Stimulated activated CD4-positive, alpha-beta T cell treated with anti-CD3 and anti-CD28 coated beads, TNF-alpha, amount 100 ng/mL, for 1 hour (primary cell): ENCODE results near the gene LAMP2.
"Not testable (repeated sequence)": the region's sequence is repeated elsewhere in the genome, so short reads cannot be mapped to it uniquely, and the experiment has no call there.

ENCODE experiments used
- DNase-seq, 3 donors: peaks; one replicate each; pipeline ENCODE4 v3.0.0-alpha.2; 2020; ENCODE audit warnings: low read depth in 3 of 3, low spot score in 1 of 3

LAMP2 gene

DNA sequence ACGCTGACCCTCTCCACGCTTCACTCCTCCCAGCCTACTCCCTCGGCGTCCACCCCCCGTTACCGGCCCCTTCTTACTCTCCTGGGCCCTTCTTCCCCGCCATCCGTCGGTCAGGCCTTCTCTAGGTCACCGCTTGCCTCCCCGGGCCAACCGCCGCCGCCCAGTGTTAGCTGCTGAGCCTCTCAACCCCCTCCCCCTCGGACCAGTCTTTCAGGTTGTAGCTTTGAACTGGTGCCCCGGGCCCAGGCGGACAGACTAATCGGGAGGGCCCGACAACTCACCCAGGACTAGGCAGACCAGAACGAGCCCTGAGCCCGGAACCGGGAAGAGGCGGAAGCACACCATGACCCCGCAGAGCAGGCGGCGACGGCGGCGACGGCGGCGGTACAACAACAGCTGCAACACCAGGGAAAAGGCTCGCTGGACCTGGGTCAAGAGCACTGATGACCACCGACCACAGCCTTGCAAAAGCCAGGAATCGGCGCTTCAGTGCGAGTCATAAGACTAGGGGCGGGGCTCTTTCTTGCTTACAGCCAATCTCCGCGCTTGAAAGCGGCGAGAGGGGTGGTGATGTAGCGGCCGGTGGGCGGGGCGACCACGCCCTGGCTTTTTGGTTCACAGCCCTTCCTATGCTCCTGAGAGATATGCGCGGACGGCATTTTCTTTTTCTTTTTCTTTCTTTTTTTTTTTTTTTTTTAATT is at the start of gene LAMP2:
Gene LAMP2 (minus strand): TSS at position 472 of the 701 bp plus-strand sequence. CDS start 127 bp downstream, at position 345.
- peak; percentile 36 to 68 (median 37) for DNase-seq

DNA sequence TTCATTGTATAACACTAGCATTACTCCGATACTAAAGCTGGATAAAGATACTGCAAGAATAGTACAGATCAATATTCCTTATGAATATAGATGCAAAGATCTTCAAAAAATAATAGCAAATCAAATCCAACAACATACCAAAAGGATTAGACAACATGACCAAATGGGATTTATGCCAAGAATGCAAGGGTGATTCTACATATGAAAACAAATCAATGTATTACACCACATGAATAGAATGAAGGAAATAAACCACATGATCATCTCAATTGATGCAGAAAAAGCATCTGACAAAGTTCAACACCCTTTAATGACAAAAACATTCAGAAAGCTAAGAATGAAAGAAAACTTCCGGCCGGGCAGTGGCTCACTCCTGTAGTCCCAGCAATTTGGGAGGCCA is 48.8 kb upstream of the LAMP2 start:
- no peak for DNase-seq

DNA sequence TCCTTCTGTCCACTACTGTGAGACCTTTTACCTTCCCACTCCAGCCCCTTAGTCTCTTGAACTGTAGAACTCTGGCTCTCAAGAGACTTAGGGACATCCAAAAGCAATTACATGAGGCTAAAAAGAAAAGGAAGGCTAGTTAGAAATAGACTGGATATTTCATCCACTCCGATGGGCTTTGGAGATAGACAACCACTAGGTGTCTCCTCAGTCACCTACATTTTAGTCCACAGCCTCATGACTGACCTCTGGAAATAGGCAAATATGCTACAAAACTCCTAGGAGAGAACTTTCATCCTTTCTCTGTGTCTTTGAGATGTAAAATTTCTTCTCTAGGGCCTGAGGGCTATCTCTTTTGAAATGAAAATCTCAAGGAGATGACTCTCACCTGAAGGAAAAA is 45.1 kb upstream of the LAMP2 start:
- DNase-seq, result no peak

DNA sequence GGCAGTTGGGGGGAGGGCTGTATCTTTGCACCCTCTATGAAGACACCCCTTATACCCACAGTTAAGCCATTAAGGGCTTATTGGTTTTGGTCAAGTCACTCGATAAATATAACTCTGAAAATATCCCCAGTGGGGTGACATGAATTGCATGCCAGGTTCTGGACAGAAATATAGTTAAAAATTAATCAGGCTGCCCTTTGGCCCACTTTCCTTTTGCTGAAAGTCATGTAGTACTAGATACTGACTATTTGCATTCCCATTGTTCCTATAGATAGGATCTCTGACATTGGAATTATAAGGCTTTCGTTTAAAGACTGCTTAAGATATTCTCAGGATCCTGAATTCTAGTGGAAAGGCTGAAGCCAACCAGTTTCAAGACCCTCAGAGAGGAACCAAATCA is 43.5 kb upstream of the LAMP2 start:
- DNase-seq, result no peak

DNA sequence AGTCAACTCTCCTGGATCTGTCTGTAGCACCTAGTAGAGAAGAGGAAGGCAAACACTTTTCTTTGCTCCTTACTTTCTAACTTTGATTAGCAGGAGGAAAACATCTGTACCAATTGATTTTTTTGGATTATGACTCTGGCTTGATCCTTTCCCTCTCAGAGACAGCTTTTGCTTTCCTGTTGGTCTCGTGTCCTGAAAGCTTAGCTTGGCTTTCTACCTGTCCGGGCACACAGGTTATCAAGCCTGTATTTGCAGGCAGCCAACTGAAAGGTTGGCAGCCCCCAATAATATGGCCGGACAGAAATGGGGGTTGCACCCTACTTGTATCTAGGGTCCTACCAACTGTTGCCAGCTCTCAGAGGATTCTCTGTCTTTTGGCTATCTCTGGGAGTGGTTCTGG is 43.1 kb upstream of the LAMP2 start:
- no peak for DNase-seq

DNA sequence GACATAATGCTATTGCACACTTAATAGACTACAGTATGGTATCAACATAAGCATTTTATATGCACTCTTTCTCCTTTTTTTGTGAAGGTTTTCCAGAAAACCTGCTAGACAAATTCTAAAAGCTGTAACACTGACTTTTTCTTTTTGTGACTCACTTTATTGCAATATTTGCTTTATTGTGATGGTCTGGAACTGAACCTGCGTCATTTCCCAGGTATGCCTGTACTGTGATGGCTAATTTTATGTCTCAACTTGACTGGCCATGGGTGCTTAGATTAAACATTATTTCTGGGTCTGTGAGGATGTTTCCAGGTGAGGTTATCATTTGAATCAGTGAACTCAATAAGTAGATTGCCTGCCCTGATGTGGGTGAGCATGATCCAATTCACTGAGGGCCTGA is 35.5 kb upstream of the LAMP2 start:
- DNase-seq, result no peak

DNA sequence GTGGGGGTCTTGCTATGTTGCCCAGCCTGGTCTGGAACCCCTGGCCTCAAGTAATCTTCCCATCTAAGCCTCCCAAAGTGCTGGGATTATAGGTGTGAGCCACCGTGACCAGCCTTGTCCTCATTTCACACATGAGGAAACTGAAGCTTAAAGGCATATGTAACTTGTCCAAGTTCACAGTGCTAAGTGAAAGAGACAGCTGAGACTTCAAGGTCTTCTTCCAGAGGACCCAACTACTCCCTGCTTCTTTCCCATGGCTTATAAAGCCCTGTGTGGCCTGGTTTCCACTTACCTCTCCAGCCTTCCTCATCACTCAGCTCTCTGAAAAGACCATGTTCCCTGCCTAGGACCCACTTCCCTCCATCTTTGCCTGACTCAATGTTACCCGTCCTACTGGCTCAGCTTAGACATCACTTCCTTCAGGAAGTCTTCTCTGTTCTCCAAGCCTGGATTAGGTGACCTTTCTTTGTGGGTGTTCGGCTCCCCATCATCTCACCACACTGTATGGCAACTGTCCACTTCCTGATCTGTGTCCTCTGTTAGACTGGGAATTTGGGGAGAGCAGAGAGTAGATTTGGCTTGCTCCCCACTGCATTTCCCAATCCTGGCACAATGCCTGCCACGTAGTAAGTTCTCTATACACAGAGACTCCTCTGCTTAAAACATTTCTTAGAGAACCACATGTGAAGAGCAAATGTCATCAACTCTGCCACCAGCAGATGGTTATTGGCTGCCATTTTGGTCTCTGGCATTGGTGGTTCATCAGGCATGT is 30.4 kb upstream of the LAMP2 start:
- DNase-seq, result no peak

DNA sequence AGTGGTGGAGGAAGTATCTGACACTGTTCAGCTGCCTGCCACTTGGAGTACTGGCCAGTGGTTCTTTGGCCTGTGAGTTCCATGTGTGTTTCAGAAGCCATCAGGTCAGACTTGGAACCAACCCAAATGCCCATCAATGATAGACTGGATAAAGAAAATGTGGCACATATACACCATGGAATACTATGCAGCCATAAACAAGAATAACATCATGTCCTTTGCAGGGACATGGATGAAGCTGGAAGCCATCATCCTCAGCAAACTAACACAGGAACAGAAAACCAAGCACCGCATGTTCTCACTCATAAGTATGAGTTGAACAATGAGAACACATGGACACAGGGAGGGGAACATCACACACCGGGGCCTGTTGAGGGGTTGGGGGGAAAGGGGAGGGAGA is 21.0 kb upstream of the LAMP2 start:
- DNase-seq, result not testable (repeated sequence)

DNA sequence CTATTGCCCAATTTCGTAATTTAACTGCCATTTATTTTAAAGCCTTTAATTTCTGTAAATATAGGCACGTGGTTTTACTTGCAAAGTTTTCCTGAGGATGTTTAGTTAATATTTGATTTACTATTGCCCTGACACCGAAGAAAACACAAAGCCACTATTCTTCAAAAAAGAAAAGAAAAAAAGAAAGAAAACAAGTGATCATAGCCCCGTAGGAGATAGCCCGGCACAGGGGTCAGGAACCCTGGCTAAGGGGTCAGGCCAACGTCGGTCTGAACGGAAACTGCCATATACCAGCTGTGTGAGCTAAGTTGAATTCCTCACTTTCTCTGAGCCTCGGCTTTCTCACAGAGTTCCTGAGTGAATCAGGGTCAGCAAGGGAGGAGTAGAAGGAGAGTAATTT is 17.7 kb upstream of the LAMP2 start:
- no peak for DNase-seq

DNA sequence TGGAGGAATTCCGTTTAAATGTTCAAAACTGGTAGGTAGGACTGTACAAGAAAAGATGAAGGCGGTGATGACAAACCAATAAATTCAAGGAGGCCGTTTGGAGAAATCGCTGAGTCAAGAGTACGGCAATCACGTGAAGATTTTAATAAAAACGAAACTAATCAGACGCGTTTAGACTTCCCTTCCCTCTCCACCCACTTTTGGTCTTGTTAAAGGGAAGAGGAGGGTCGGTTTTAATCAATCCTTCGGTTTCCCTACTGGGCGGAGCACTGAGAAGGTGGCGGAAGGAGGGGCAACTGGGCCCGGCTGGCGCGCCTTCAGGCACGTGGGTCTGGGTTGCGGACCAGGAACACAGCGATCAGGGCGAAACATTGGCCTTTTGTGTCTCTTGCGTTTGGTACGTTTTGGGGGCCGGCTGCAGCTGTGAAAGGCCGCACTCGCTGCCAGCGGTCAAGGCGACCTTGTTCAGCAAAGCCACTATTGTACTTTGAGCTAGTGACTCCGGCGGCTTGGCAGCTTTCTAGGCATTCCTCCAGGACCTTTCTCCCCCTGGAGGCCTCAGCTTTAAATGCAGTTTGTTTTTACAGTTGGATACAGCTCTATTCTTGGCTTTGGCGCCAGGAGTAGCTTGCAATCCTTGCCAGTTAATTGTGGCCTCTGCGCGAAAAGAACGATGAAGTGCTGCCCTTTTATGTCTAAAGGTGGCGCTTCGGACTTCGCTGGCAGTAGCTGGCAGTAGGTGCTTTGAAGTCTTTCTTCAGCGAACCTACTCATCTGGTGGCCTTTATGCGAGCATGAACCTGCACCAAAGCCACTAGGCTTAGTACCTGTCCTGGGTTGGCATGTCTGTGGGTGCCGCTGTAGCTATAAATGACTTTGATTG is 16.8 kb upstream of the LAMP2 start:
- peak in 1 of 3 donors; percentile 36 for DNase-seq

DNA sequence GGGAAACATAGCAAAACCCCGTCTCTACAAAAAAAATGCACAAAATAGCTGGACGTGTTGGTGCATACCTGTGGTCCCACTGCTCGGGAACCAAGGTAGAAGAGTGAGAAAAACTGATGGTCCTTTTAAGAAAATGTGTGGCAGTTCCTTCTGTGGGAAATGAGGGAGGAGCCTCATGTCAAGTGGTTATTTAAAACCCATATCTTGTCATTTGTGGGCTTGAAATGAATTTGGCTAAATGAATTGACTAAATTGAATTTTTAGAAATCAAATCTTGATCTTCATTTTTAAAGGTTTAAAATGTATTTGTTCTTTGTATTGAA is 16.2 kb upstream of the LAMP2 start:
- no peak for DNase-seq

DNA sequence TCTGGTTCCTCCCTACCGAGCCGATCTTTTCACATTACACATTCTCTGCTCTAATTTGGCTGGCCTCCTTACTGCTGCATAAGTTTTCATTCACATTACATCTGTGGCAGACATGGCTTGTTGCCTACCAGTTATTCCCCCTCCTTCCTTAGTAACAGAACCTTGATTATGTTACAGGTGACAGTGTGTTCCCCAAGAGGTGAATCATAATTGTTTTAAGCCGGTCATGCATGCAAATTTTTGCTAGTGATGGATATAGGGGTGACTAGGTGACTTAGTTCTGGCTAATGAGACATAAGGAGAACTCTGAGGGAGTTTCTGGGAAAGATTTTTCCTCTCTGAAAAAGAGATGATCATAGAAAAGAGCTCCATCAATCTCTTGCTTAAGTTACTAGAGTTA is 8.4 kb upstream of the LAMP2 start:
- DNase-seq, result no peak

DNA sequence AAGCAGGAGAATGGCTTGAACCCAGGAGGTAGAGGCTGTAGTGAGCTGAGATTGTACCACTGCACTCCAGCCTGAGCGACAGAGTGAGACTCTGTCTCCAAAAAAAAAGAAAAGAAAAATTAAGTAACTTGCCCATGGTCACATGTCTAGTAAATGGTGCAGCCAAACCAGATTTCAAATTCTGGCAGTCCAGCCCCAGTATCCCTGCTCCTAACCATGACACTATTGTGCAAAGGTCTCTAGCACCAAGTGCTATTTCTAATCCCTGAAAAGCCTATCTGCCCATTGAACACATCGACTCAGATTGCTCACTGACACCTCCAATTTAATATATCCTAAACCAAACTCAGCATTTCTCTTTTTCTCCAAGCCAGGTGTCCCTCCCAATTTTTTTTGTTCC is 7.6 kb upstream of the LAMP2 start:
- no peak for DNase-seq

DNA sequence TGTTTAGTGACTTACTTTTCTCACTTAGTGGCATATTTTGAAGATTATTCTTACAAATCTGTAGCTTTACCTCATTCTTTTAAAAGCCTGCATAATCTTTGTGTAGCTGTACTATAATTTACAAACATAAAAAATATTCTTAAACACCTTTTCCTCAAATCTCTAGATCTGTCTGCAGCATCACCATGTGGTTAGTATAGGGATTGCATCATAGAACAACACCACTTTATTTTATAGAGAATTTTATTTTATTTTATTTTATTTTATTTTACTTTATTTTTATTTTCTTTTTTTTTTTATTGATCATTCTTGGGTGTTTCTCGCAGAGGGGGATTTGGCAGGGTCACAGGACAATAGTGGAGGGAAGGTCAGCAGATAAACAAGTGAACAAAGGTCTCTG is 6.4 kb upstream of the LAMP2 start:
- not testable (repeated sequence) for DNase-seq

DNA sequence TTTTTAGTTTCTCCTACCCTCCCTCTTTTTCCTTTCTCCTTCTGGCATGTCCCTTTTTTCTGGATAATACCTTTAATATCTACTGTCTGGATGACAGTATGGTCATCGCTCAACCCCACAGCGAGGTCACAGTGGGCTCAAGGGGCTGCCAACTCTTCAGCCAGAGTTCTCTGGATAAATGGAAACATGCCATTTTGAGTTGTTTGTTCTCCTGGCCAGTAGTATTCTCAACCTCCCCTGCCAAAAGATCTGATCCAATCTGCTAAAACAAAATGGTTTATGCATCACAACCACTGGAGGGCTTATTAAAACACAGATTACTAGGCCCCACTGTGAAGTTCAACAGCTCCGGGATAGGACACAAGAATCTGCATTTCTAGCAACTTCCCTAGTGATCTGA is 5.0 kb upstream of the LAMP2 start:
- no peak for DNase-seq

DNA sequence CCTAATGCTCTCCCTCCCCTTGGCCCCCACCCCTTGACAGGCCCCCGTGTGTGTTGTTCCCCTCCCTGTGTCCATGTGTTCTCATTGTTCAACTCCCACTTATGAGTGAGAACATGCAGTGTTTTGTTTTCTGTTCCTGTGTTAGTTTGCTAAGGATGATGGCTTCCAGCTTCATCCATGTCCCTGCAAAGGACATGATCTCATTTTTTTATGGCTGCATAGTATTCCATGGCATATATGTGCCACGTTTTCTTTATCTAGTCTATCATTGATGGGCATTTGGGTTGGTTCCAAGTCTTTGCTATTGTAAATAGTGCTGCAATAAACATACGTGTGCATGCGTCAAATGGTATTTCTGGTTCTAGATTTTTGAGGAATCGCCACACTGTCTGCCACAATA is 561 bp upstream of the LAMP2 start:
- not testable (repeated sequence) for DNase-seq

DNA sequence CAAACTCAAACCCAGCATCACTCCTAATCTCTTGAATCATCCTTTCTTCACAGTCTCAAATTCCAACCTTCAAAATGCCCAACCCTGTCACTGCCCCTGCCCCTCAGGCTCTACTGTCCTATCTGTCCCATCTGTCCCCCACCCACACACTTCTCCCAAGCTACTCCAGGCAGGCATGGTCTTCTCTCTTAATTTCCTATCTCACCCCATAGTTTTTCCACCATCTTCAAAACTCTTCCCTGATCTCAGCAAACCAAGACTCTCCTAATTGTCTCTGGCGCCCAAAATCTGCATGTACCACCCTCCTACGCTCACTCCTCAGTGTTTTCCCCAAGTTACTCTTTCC is 644 bp downstream of the LAMP2 start:
- DNase-seq, result no peak

DNA sequence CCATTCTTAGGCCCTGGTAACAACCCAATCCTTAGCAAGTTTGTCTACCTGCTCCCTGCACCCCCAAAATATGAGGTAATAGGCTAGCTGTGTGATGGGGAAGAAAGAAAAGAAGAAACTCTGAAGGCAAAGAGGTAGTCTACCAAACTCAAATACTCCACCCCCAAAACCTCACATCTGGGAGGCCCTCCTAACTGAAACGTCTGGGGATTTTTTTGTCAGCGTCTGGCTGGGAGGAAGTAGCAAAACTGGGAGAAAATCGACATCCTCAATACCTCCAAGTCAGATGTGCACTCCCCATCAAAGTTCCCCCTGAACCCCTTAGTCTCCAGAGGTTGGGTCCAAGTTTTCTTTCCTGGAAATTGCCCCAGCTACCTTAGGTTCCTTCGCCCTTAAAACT is 1.0 kb downstream of the LAMP2 start:
- DNase-seq, result no peak

DNA sequence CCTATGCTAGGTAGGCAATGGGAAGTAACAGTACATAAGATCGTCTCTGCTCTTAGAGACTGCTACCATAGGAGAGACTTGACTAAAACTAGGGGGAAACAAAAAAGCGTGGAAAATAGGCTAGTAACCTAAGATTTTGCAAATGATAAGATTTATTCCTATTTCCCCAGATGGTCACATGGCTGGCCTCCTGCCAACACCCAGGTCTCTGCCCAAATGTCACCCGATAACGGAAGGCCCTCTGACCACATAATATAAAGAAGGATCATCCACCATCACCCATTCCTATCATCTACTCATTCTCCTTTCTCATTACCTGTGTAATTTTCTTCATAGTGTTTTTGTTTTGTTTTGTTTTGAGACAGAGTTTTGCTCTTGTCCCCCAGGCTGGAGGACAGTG is 4.7 kb downstream of the LAMP2 start:
- no peak for DNase-seq

DNA sequence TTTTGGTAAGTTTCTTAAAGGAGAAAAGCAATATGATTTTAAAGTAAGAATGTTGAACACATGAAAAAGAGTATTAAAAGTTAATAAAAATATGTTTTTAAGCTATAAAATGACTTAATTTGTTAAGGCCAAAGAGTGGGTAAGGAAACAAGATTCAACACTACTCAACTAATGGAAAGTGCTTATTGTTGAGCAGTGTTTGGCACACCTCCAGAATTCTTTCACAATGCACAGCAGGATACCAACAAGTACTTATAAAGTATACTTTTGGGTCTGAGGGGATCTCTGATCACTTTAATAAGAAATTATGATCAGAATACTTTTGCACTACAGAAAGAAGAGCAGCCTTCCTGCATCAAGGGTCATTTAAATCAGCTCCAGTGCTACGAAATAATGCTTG is 5.9 kb downstream of the LAMP2 start:
- DNase-seq, result no peak

DNA sequence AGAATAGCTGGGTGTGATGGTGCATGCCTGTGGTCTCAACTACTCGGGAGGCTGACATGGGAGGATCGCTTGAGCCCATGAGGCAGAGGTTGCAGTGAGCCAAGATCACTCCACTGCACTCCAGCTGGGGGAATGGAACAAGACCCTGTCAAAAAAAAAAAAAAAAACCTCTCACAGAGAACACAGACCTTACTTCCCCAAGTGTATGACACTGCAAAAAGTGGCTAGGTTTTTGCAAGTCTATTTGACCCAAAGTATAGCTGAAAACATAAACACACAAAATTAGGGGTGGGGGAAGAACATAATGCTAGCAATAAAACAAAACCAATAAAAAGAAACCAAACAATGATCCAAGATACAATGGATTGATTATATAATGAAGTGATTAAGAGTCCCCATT is 6.7 kb downstream of the LAMP2 start:
- DNase-seq, result no peak

DNA sequence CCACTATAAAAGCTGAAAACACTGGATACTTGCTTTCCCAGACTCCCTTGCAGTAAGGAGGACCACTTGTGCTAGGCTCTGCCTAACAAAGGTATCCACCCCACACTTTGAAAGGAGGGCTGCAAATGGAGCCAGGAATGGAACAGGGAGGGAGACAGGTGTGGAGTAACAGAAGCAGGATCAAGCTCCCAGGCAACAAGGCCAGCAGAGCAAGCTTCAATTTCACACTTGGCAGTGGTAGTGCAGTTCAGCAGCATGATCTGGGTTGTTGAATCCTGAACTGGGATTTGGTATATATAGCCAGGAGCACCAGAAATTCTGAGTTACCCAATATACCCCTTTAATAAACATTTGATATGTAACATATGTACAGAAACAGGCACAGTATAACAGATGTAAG is 9.8 kb downstream of the LAMP2 start:
- no peak for DNase-seq
